Stomach (tissue), 19 donors: ENCODE measurements around the gene ZDHHC23. TPM values are rescaled to one million over a fixed set of nuclear protein-coding genes. Genes with fewer than 3 reads are reported as not detected.
A peak's percentile ranks its signal among the peaks of the same experiment; 100 is the strongest.

ENCODE experiments used
- DNase-seq, 2 donors: peaks; one replicate each; pipeline versions ENCODE4 v3.0.0 to v3.0.0-alpha.2; 2013 to 2019
- H3K27ac ChIP-seq, 5 donors: fragments of 200-600 bp in 4 of 5; sonication (generic) in 4 of 5; one replicate each; pipeline ENCODE4 v1.5.1; 2013 to 2019; ENCODE audit warnings: mild to moderate bottlenecking in 1 of 5, moderate library complexity in 1 of 5
- H3K27me3 ChIP-seq, 3 donors: fragments of 200-600 bp; sonication (generic); one replicate each; pipeline ENCODE4 v1.5.1; 2017 to 2019; ENCODE audit warnings: mixed run types in 1 of 3
- H3K36me3 ChIP-seq, 4 donors: fragments of 200-600 bp; sonication (generic); 1 replicate in 3 of 4; 2 replicates in 1 of 4; pipeline ENCODE4 v1.5.1; 2016 to 2019
- H3K4me1 ChIP-seq, 4 donors: fragments of 200-600 bp; sonication (generic); one replicate each; pipeline ENCODE4 v1.5.1; 2016 to 2019
- H3K4me3 ChIP-seq, 4 donors: fragments of 200-600 bp; sonication (generic) in 3 of 4; one replicate each; pipeline ENCODE4 v1.5.1; 2016 to 2019; ENCODE audit warnings: mild to moderate bottlenecking in 1 of 4
- H3K9me3 ChIP-seq, 4 donors: fragments of 200-600 bp; sonication (generic); one replicate each; pipeline ENCODE4 v1.5.1; 2016 to 2019
- CTCF ChIP-seq, 7 experiments: fragments of 450-650 bp in 4 of 7; fragments of 200-600 bp in 3 of 7; sonication (generic) in 3 of 7; IDR thresholded peaks; one replicate each; pipeline ENCODE4 v1.5.1; 2016 to 2019; ENCODE audit warnings: antibody characterized with exemption in 7 of 7, control low read depth in 2 of 7, mild to moderate bottlenecking in 1 of 7
- EP300 ChIP-seq: sonication (generic); formaldehyde crosslinking; IDR thresholded peaks from one replicate; pipeline ENCODE4 v1.6.1; 2017; ENCODE audit warnings: antibody characterized with exemption
- POLR2A ChIP-seq, 4 donors: fragments of 450-650 bp; IDR thresholded peaks; one replicate each; pipeline ENCODE4 v1.6.1; 2016; ENCODE audit warnings: antibody characterized with exemption in 4 of 4, control low read depth in 2 of 4, mild to moderate bottlenecking in 1 of 4, moderate library complexity in 1 of 4
- POLR2AphosphoS5 ChIP-seq, 3 donors: sonication (generic); formaldehyde crosslinking; IDR thresholded peaks; one replicate each; pipeline ENCODE4 v1.6.1; 2016; ENCODE audit warnings: antibody characterized with exemption in 3 of 3
- WGBS, 5 donors: extraction: QIAGEN DNeasy Blood & Tissue Kit in 3 of 5; methylation state at CpG; one replicate each; pipeline versions ENCODE4 v1.1.5 to v1.1.7; 2013 to 2018; 5-methylcytosine and 5-hydroxymethylcytosine counted together
- intact Hi-C: fragments of 100-400 bp; cut with DNase I; formaldehyde crosslinking; loops from one replicate; pipeline ENCODE4 v1.15.1; 2023; ENCODE audit warnings: low total_unique reads
- long read RNA-seq, 10 donors: transcript quantifications; one replicate each; lab custom pipeline, GENCODE V29; 2026
- polyA plus RNA-seq, 3 donors: library from polyadenylated mRNA; stranded (reverse); fragments of 200-250 nt; gene quantifications; one replicate each; pipeline ENCODE4 v1.2.3, GENCODE V29; 2013
- total RNA-seq, 5 donors: library from RNA; depleted of rRNA; stranded (reverse); fragments of >200 nt; gene quantifications; one replicate each; pipeline versions ENCODE4 v1.1.0 to v1.2.3, GENCODE V29; 2014 to 2016
- donor health status: healthy with polysubstance abuse.
- donor health status: Bipolar disorder and iron deficiency.
- donor health status: healthy.

ZDHHC23 gene
- 10 to 100 TPM; 10.5 to 93.9 (median 23.8) TPM for total RNA-seq
- 1 to 10 TPM; 1.7 to 2.3 (median 1.7) TPM for polyA plus RNA-seq
- long read RNA-seq, donor 1 = 0 reads
- long read RNA-seq, donor 2 = 0 reads
- long read RNA-seq, donor 3 = 0 reads
- long read RNA-seq, donor 4 = 0 reads
- long read RNA-seq, donor 5 = 0 reads
- long read RNA-seq, donor 6 = 0 reads
- long read RNA-seq, donor 7 = 0 reads
- long read RNA-seq, donor 8 = 0 reads
- long read RNA-seq, donor 9 = 0 reads
- long read RNA-seq, donor 10 = 0 reads

- H3K4me1 ChIP-seq = peaks cover 0 to 25% (median 17%) of the 10 kb centered on the region in 4 donors
- peak; percentile 92 to 93 for DNase-seq
- intact Hi-C loops = no loop called here
- no peaks in the 10 kb centered on the region for H3K27me3 ChIP-seq
- H3K4me3 ChIP-seq = peak within 1 kb of the TSS; percentile 59 to 97 (median 91)
- 0 to 1% (median 0%) methylated on average over 4 to 80 of the region's 80 CpGs for WGBS, 5 donors
- H3K27ac ChIP-seq = peak within 1 kb of the TSS; percentile 78 to 95 (median 82)
- TF ChIP-seq POLR2AphosphoS5 (IDR thresholded peaks at IDR 0.05) (peak in 1 of 3 donors; percentile 29), CTCF (IDR thresholded peaks at IDR 0.05) (no peak), EP300 (no peak), POLR2A (IDR thresholded peaks at IDR 0.05) (no peak)
- H3K9me3 ChIP-seq = no peaks in the 10 kb centered on the region
- H3K36me3 ChIP-seq = peaks cover 0 to 5% (median under 1%) of the 10 kb centered on the region in 4 donors
These were observed at the start of gene ZDHHC23 for GRCh38 chr3:113947372-113948014. Gene ZDHHC23, plus strand, starts transcription at chr3:113948013. Its CDS starts 790 bp downstream, at chr3:113948803.

- Histone ChIP-seq H3K9me3 (no peaks in the 10 kb centered on the region), H3K27ac (no peak overlapping the region), H3K4me1 (peaks cover 0 to 7% (median 7%) of the 10 kb centered on the region in 4 donors), H3K27me3 (no peaks in the 10 kb centered on the region), H3K36me3 (no peaks in the 10 kb centered on the region), H3K4me3 (no peak overlapping the region)
- TF ChIP-seq EP300 (no peak), POLR2A (IDR thresholded peaks at IDR 0.05) (no peak), CTCF (IDR thresholded peaks at IDR 0.05) (no peak), POLR2AphosphoS5 (IDR thresholded peaks at IDR 0.05) (no peak)
- intact Hi-C loops = no loop called here
- DNase-seq = no peak
- WGBS, 5 donors = 66 to 93% (median 90%) methylated on average over 2 of the region's 2 CpGs
These were observed 48.9 kb upstream of the ZDHHC23 start for GRCh38 chr3:113898892-113899291.

- Histone ChIP-seq H3K4me1 (no peaks in the 10 kb centered on the region), H3K36me3 (no peaks in the 10 kb centered on the region), H3K4me3 (no peak overlapping the region), H3K27ac (no peak overlapping the region), H3K9me3 (no peaks in the 10 kb centered on the region), H3K27me3 (no peaks in the 10 kb centered on the region)
- intact Hi-C loops = no loop called here
- WGBS, 5 donors = 79 to 87% (median 84%) methylated on average over 4 of the region's 4 CpGs
- TF ChIP-seq POLR2A (IDR thresholded peaks at IDR 0.05) (no peak), POLR2AphosphoS5 (IDR thresholded peaks at IDR 0.05) (no peak), EP300 (no peak), CTCF (IDR thresholded peaks at IDR 0.05) (no peak)
- no peak for DNase-seq
These were observed 41.2 kb upstream of the ZDHHC23 start for GRCh38 chr3:113906568-113907140.

- intact Hi-C loops = no loop called here
- DNase-seq = no peak
- Histone ChIP-seq H3K4me1 (peaks cover 0 to 8% (median 0%) of the 10 kb centered on the region in 4 donors), H3K27ac (no peak overlapping the region), H3K27me3 (no peaks in the 10 kb centered on the region), H3K4me3 (no peak overlapping the region), H3K36me3 (no peaks in the 10 kb centered on the region), H3K9me3 (no peaks in the 10 kb centered on the region)
- TF ChIP-seq POLR2A (IDR thresholded peaks at IDR 0.05) (no peak), CTCF (IDR thresholded peaks at IDR 0.05) (no peak), EP300 (no peak), POLR2AphosphoS5 (IDR thresholded peaks at IDR 0.05) (no peak)
These were observed 39.7 kb upstream of the ZDHHC23 start for GRCh38 chr3:113908133-113908532.
